HepG2 (cell line): ENCODE measurements around the gene MLXIPL.

Experiments used
- CHD2 ChIP-seq: IDR thresholded peaks from 2 replicates; pipeline ENCODE4 v1.6.1; 2011; ENCODE audit warnings: low read depth, low read length, improper control_type of control experiment
- E2F1 ChIP-seq: sonication (generic); formaldehyde crosslinking; IDR thresholded peaks from 2 replicates; pipeline ENCODE4 v1.5.0; 2020; ENCODE audit warnings: missing genetic modification reagents
- ELK4 ChIP-seq: sonication (generic); formaldehyde crosslinking; IDR thresholded peaks from 2 replicates; pipeline ENCODE4 v1.9.0; 2021; ENCODE audit warnings: missing genetic modification reagents, borderline replicate concordance
- ESRRA ChIP-seq: sonication (generic); formaldehyde crosslinking; IDR thresholded peaks from 2 replicates; pipeline ENCODE4 v1.5.1; 2020; ENCODE audit warnings: mild to moderate bottlenecking, low read depth, missing genetic modification reagents
- HHEX ChIP-seq: IDR thresholded peaks from 2 replicates; pipeline ENCODE4 v1.6.1; 2016; ENCODE audit warnings: control low read depth
- JUNB ChIP-seq: sonication (generic); formaldehyde crosslinking; IDR thresholded peaks from 2 replicates; pipeline ENCODE4 v1.8.0; 2022; ENCODE audit warnings: missing genetic modification reagents, mild to moderate bottlenecking, borderline replicate concordance
- NFATC3 ChIP-seq: sonication (generic); formaldehyde crosslinking; IDR thresholded peaks from 2 replicates; pipeline ENCODE4 v1.5.1; 2020; ENCODE audit warnings: mild to moderate bottlenecking, missing genetic modification reagents
- NR2F1 ChIP-seq, 2 experiments: fragments of 450-650 bp in 1 of 2; formaldehyde crosslinking in 1 of 2; IDR thresholded peaks; 2 replicates each; pipeline versions ENCODE4 v1.5.0 to v1.6.1; 2016 to 2020; ENCODE audit warnings: mild to moderate bottlenecking in 1 of 2, missing compliant biosample characterization in 1 of 2, missing genetic modification reagents in 1 of 2, moderate library complexity in 1 of 2
- POLR2A ChIP-seq, 2 experiments: IDR thresholded peaks; 2 replicates each; pipeline ENCODE4 v1.6.1; 2011; ENCODE audit warnings: low read depth in 2 of 2, low read length in 2 of 2, mild to moderate bottlenecking in 1 of 2, moderate library complexity in 1 of 2; ENCODE audit not compliant: insufficient read depth in 1 of 2
- POLR2AphosphoS5 ChIP-seq: IDR thresholded peaks from 2 replicates; pipeline ENCODE4 v1.6.1; 2012; ENCODE audit warnings: low read depth, low read length
- TRIM24 ChIP-seq: sonication (generic); formaldehyde crosslinking; IDR thresholded peaks from 2 replicates; pipeline ENCODE4 v1.8.0; 2022; ENCODE audit warnings: mild to moderate bottlenecking, missing genetic modification reagents

- no peak for TF ChIP-seq ESRRA
- TF ChIP-seq POLR2A (IDR thresholded peaks at IDR 0.05; ENCODE audit: insufficient read depth in 1 of 2, low read depth in 2 of 2, low read length in 2 of 2): no peak
- no peak for TF ChIP-seq E2F1
- no peak for TF ChIP-seq POLR2AphosphoS5
- no peak for TF ChIP-seq HHEX
- TF ChIP-seq CHD2: no peak
- TF ChIP-seq TRIM24 (CRISPR knock-in tag): no peak
- TF ChIP-seq NR2F1 (CRISPR knock-in tag; IDR thresholded peaks at IDR 0.05): no peak
- no peak for TF ChIP-seq JUNB (CRISPR knock-in tag)
- TF ChIP-seq NFATC3 (CRISPR knock-in tag): no peak
- no peak for TF ChIP-seq ELK4 (CRISPR knock-in tag)
Measured at GRCh38 chr7:73635428-73636200, 11.3 kb upstream of the MLXIPL start.
